Spleen (tissue), 7 donors: ENCODE data around the gene HMGN4.

Experiments used
- CTCF ChIP-seq, 11 experiments: fragments of 200-600 bp in 7 of 11; fragments of 450-650 bp in 4 of 11; sonication (generic) in 4 of 11; IDR thresholded peaks in 8 of 11; conservative IDR thresholded peaks in 3 of 11; 1 replicate in 7 of 11; 2 replicates in 4 of 11; pipeline versions ENCODE4 v1.4.0 to v1.8.0; 2016 to 2021; ENCODE audit warnings: antibody characterized with exemption in 11 of 11, inconsistent platforms in 4 of 11, mild to moderate bottlenecking in 1 of 11
- POLR2A ChIP-seq, 3 donors: fragments of 450-650 bp; IDR thresholded peaks; one replicate each; pipeline ENCODE4 v1.5.1; 2017; ENCODE audit warnings: antibody characterized with exemption in 3 of 3, mild to moderate bottlenecking in 1 of 3
- POLR2AphosphoS5 ChIP-seq, 3 donors: sonication (generic); formaldehyde crosslinking; IDR thresholded peaks; one replicate each; pipeline ENCODE4 v1.5.1; 2017; ENCODE audit warnings: antibody characterized with exemption in 3 of 3
- donor health status: DM: no; HTN: no; CAD: no; lungs with moderate emphysema.
- donor health status: DM: no; HTN: no; CAD: no.
- donor health status: DM: no; HTN: no; CAD: no.

GRCh38 chr6:26530203-26530602 lies 8.0 kb upstream of the HMGN4 start:
- TF ChIP-seq CTCF (IDR thresholded peaks at IDR 0.05 in 8 of 11, conservative IDR thresholded peaks at IDR 0.05 in 3 of 11): no peak
- no peak for TF ChIP-seq POLR2A (IDR thresholded peaks at IDR 0.05)
- TF ChIP-seq POLR2AphosphoS5 (IDR thresholded peaks at IDR 0.05): no peak
